Stomach smooth muscle (tissue), 2 donors: ENCODE data around the gene ARIH1.

Experiments used
- H3K27ac ChIP-seq: one replicate; pipeline ENCODE4 v1.7.0; 2013; ENCODE audit warnings: mild to moderate bottlenecking, low read length, inconsistent platforms
- H3K27me3 ChIP-seq, 2 donors: one replicate each; pipeline ENCODE4 v1.7.0; 2013; ENCODE audit warnings: low read length in 2 of 2; ENCODE audit not compliant: insufficient read depth in 2 of 2, control insufficient read depth in 1 of 2
- H3K36me3 ChIP-seq, 2 donors: one replicate each; pipeline ENCODE4 v1.7.0; 2013; ENCODE audit warnings: low read length in 2 of 2; ENCODE audit not compliant: control insufficient read depth in 2 of 2, insufficient read depth in 2 of 2
- H3K4me1 ChIP-seq: one replicate; pipeline ENCODE4 v1.7.0; 2013; ENCODE audit warnings: low read length; ENCODE audit not compliant: control insufficient read depth, insufficient read depth
- H3K4me3 ChIP-seq, 2 donors: one replicate each; pipeline ENCODE4 v1.7.0; 2013; ENCODE audit warnings: low read length in 2 of 2
- H3K9ac ChIP-seq, 2 donors: one replicate each; pipeline ENCODE4 v1.7.0; 2013; ENCODE audit warnings: low read length in 2 of 2, mild to moderate bottlenecking in 1 of 2
- H3K9me3 ChIP-seq, 2 donors: one replicate each; pipeline ENCODE4 v1.7.0; 2013; ENCODE audit warnings: low read length in 2 of 2; ENCODE audit not compliant: control insufficient read depth in 2 of 2
- donor health status: healthy.
- donor health status: Pancreatic carcinoma.

The ARIH1 gene

DNA sequence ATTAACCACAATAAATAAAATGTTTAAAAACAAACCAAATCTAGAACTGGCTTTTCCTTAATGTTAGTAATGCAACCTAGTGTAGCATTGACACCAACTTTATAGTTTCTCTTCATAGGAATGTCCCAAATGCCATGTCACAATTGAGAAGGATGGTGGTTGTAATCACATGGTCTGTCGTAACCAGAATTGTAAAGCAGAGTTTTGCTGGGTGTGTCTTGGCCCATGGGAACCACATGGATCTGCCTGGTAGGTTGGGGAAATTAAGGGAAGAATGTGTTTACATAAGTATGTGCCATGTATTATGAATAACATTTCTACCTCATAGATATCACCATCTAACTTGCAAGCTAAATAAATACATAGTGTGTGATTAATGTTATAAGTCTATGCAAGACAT, 95.9 kb downstream of the ARIH1 start:
- Histone ChIP-seq H3K36me3 (peaks cover 14 to 27% of the 10 kb centered on the region in 2 donors), H3K4me3 (no peak overlapping the region), H3K27ac (no peak overlapping the region), H3K9ac (no peak overlapping the region), H3K4me1 (no peaks in the 10 kb centered on the region), H3K9me3 (no peaks in the 10 kb centered on the region), H3K27me3 (no peaks in the 10 kb centered on the region)

DNA sequence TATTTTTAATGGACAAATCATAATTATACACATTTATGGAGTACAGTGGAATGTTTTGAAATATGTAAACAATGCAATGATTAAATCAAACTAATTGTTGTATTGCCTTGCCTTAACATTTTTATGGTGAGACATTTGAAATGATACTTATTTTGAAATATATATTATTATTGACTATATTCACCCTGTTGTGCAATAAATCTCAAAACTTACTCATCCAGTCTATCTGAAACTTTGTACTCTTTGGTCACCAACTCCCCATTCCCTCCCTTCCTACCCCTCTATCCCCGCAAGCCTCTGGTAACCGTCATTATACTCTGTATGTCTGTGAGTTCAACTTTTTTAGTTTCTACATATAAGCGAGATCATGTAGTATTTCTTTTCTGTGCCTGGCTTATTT, 105.7 kb downstream of the ARIH1 start:
- Histone ChIP-seq H3K4me1 (no peaks in the 10 kb centered on the region), H3K9me3 (no peaks in the 10 kb centered on the region), H3K36me3 (peaks cover 37 to 46% of the 10 kb centered on the region in 2 donors), H3K9ac (no peak overlapping the region), H3K27me3 (no peaks in the 10 kb centered on the region), H3K27ac (no peak overlapping the region), H3K4me3 (no peak overlapping the region)

DNA sequence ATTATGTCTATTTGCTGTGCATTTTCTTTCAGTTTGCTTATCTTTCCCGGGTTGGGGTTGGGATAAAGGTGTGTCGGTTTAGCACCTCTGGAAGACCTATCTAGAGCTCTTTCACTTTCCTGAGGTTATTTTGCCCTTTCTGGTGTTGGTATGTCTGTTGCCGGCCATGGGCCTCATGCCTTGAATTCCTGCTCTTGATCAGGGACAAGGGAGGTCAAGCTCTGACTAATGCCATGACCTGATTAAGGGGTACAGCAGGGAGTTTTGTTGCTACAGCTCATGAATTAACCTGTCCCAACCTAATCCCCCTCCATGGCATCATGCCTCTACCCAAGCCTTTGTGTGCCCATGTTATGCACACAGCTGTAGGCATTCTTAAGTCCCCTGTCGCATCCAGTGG, 109.9 kb downstream of the ARIH1 start:
- no peak overlapping the region for H3K27ac ChIP-seq
- no peak overlapping the region for H3K4me3 ChIP-seq
- peaks cover 25 to 41% of the 10 kb centered on the region in 2 donors for H3K36me3 ChIP-seq
- H3K9ac ChIP-seq = no peak overlapping the region
- H3K27me3 ChIP-seq = no peaks in the 10 kb centered on the region
- H3K9me3 ChIP-seq = no peaks in the 10 kb centered on the region
- no peaks in the 10 kb centered on the region for H3K4me1 ChIP-seq

DNA sequence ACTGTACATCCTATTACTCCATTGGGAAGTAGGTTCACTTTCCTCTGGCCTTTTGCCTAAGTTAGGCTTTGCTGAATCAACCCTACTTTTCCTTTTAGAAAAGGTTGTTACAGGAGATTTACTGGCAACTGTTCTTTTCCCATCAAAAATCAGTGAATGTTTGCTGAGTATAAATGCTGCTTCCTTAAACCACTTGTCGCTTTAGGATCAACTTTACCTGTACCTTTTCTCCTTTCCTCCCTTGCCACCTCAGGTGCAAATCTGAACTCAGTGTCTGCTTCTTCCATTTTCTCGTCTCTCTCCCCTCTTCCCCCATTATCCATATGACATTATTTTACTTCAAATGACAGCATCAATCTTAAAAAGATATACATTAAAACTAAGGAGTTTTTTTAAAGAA, 110.9 kb downstream of the ARIH1 start:
- no peak overlapping the region for H3K27ac ChIP-seq
- H3K4me3 ChIP-seq = no peak overlapping the region
- no peak overlapping the region for H3K9ac ChIP-seq
- H3K36me3 ChIP-seq = peaks cover 25 to 38% of the 10 kb centered on the region in 2 donors
- no peaks in the 10 kb centered on the region for H3K4me1 ChIP-seq
- no peaks in the 10 kb centered on the region for H3K27me3 ChIP-seq
- no peaks in the 10 kb centered on the region for H3K9me3 ChIP-seq

DNA sequence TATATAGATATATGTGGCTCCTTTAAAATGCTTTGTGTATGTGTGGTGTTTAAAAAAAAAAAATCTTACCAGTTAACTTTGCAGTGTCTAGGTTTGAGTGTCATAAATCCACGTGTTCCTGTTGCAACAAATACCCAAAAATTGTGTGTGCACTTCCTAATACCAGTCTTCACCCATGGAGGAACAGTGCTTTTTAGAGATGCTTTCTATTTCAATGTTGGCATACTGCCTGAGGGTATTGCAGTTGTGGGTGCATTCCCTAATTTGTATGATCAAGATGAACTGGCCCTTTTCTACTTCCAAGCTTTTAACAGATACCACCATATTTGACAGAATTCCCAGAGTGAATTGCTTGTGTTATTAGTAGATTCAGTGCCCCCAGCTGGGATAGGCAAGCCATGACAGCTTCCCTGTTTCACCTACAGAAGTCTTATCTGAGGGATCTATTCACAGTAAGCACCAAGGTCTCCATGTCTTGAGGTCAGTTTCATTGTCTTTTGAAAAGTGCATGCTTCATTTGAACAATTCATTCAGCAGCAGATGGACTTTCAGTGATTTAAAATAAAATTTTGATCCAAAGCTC, 111.4 kb downstream of the ARIH1 start:
- no peak overlapping the region for H3K4me3 ChIP-seq
- no peaks in the 10 kb centered on the region for H3K27me3 ChIP-seq
- no peaks in the 10 kb centered on the region for H3K9me3 ChIP-seq
- H3K9ac ChIP-seq = no peak overlapping the region
- no peak overlapping the region for H3K27ac ChIP-seq
- peaks cover 25 to 37% of the 10 kb centered on the region in 2 donors for H3K36me3 ChIP-seq
- no peaks in the 10 kb centered on the region for H3K4me1 ChIP-seq

DNA sequence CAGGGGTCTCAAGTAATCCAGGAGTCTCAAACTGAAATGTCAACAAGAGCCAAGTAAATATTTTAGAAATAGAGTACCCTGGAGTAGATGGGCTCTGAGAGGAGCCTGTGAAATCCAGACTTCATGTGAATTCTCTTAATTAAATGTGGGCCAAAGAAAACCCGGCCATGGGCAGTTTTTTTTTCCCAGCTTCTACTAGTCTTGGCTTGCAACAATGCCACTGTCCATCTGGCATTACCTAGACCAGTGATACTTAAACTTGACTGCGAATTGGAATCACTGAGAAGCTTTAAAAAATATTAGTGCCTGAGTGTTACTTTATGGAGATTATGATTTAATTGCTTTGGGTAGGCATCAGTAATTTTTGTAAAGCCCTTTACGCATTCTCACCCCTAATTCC, 114.0 kb downstream of the ARIH1 start:
- Histone ChIP-seq H3K4me1 (no peaks in the 10 kb centered on the region), H3K9ac (no peak overlapping the region), H3K4me3 (no peak overlapping the region), H3K9me3 (no peaks in the 10 kb centered on the region), H3K36me3 (peaks cover 10 to 19% of the 10 kb centered on the region in 2 donors), H3K27me3 (no peaks in the 10 kb centered on the region), H3K27ac (no peak overlapping the region)

DNA sequence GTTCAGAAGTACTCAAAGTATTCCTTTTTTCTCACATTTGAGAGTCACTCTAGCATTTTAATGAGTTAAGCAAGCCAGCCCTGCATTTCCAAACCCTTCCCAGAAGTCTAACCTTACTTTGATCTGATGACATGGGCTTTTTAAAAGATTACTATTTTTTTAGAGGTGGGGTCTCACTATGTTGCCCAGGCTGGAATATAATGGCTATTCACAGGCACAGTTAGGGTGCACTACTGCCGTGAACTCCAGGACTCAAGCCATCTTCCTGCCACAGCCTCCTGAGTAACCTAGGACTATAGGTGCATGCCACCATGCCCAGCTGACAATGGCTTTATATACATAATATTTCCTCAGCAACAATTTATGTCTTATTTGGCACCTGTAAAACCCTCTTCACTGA, 116.3 kb downstream of the ARIH1 start:
- Histone ChIP-seq H3K9ac (no peak overlapping the region), H3K9me3 (no peaks in the 10 kb centered on the region), H3K4me1 (no peaks in the 10 kb centered on the region), H3K27me3 (no peaks in the 10 kb centered on the region), H3K36me3 (peaks cover 0 to 4% of the 10 kb centered on the region in 2 donors), H3K4me3 (no peak overlapping the region), H3K27ac (no peak overlapping the region)

DNA sequence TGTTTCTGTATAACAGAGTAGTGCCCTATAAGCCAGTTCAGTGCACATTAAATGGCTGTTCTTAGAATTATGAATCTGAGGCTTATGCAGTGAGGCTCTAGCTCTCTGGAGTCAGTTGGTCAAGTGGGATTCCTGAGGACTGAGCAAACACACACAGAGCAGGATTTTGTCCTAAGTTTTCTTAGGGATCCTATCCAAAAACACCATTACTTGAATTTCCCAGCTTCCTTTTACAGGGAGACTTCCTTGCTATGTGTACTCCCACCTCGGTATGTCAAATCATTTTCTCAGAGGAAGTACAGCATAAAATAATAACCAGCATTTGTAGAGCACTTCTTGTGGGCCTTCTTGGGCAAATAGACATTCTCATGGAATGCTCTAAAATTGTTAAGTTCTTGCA, 117.2 kb downstream of the ARIH1 start:
- H3K27ac ChIP-seq = no peak overlapping the region
- no peaks in the 10 kb centered on the region for H3K36me3 ChIP-seq
- no peak overlapping the region for H3K4me3 ChIP-seq
- H3K4me1 ChIP-seq = no peaks in the 10 kb centered on the region
- H3K27me3 ChIP-seq = no peaks in the 10 kb centered on the region
- H3K9ac ChIP-seq = no peak overlapping the region
- no peaks in the 10 kb centered on the region for H3K9me3 ChIP-seq

DNA sequence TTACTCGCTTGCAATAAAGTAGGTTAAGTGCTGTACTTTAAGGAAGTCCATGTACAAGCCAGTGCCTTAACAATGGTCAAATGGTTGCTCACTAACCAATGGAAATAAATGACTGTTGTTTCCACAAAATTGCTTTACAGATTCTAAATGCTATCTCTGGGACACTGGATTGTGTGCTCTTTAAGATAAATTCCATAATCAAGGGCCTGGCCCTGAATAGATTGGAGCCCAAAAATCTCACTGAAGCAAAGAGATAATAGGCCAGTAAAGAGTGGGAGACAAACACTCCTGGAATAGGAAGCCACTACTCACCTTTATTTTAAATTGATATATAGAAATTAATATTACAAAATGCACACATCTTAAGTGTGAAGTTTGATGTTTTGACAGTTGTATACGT, 118.0 kb downstream of the ARIH1 start:
- H3K36me3 ChIP-seq = no peaks in the 10 kb centered on the region
- H3K27me3 ChIP-seq = no peaks in the 10 kb centered on the region
- H3K4me1 ChIP-seq = no peaks in the 10 kb centered on the region
- H3K4me3 ChIP-seq = no peak overlapping the region
- no peak overlapping the region for H3K9ac ChIP-seq
- no peaks in the 10 kb centered on the region for H3K9me3 ChIP-seq
- H3K27ac ChIP-seq = no peak overlapping the region

DNA sequence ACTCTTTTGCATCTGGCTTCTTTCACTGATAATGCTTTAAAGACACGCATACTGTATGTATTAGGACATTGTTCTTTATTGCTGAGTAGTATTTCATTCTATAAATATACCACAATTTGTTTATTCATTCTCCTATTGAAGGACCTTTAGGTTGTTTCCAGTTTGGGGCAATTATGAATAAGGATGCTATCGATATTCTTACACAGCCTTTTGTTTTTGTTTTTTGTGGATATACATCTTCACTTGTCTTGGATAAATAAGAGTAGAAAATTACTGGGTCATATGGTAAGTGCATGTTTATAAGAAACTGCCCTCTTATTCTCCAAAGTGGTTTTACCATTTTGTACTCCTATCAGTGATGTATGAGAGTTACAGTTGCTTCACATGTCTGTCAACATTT, 118.5 kb downstream of the ARIH1 start:
- Histone ChIP-seq H3K4me1 (no peaks in the 10 kb centered on the region), H3K27me3 (no peaks in the 10 kb centered on the region), H3K27ac (no peak overlapping the region), H3K9ac (no peak overlapping the region), H3K4me3 (no peak overlapping the region), H3K9me3 (no peaks in the 10 kb centered on the region), H3K36me3 (no peaks in the 10 kb centered on the region)

DNA sequence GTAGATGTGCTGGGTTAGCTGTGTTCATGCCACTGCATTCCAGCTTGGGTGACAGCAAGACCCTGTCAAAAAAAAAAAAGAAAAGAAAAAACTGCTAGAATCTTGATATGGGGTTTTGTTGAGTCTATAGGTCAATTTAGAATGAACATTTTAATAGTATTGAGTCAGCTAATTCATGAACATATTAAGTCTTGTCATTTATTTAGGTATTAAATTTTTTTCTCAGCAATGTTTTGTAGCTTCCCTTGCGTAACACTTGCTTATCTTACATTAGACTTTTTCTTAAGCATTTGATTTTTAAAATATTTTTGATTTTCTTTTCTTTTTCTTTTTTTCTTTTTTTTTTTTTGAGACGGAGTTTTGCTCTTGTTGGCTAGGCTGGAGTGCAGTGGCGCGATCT, 119.7 kb downstream of the ARIH1 start:
- Histone ChIP-seq H3K9ac (no peak overlapping the region), H3K27me3 (no peaks in the 10 kb centered on the region), H3K4me1 (no peaks in the 10 kb centered on the region), H3K9me3 (no peaks in the 10 kb centered on the region), H3K27ac (no peak overlapping the region), H3K36me3 (no peaks in the 10 kb centered on the region), H3K4me3 (no peak overlapping the region)
